GM21423 (cell line): ENCODE measurements around the gene GPR31.
"Not testable (repeated sequence)": the region's sequence is repeated elsewhere in the genome, so short reads cannot be mapped to it uniquely, and the experiment has no call there.

Experiments used
- ATAC-seq: cut with Tn5 transposase; IDR thresholded peaks from one replicate; pipeline ENCODE4 v1.9.1; 2021; ENCODE audit warnings: mild to moderate bottlenecking, moderate library complexity; ENCODE audit not compliant: unreplicated experiment

Gene GPR31, protein sequence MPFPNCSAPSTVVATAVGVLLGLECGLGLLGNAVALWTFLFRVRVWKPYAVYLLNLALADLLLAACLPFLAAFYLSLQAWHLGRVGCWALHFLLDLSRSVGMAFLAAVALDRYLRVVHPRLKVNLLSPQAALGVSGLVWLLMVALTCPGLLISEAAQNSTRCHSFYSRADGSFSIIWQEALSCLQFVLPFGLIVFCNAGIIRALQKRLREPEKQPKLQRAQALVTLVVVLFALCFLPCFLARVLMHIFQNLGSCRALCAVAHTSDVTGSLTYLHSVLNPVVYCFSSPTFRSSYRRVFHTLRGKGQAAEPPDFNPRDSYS

DNA sequence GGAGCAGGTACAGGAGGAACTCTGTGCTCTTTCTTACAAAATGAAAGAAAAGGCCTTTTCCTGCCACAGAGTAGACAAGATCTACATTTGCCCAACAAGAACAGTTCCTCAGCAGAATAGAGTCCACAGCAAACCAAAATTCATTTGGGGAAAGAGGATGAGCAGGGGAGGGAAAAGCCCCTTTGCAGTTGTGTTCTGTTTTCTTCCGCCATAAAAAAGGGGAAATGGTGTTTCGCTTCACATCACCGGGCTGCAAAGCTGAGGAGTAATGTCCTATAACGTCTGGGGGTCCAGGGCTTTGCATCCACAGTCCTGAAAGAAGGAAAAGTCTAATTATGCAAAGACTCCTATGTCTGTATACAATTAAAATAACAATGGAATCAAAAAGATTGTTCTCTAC lies at the start of gene GPR31:
Gene GPR31, minus strand, starts transcription at position 118 of the 400 bp plus-strand sequence. CDS start 149 bp downstream, outside the sequence.
- ATAC-seq: no peak

DNA sequence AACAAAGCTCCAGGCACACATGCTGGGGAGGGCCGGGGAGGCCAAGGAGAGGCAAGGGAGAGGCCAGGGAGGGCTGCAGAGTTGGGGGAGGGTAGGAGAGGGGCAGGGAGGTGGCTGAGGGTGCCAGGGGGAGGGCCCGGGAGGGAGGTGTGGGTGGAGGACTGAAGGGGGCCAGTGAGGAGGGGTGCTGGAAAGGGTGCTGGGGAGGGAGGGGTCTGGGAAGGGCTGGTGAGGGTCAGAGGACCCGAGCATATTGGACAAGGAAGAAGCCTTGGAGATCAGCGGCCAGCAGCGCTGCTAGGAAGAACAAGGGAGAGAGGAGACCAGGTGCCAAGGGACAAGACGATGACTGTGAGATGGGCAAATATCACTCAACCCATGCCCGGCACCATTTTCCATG lies 49.7 kb upstream of the GPR31 start:
- ATAC-seq: no peak

DNA sequence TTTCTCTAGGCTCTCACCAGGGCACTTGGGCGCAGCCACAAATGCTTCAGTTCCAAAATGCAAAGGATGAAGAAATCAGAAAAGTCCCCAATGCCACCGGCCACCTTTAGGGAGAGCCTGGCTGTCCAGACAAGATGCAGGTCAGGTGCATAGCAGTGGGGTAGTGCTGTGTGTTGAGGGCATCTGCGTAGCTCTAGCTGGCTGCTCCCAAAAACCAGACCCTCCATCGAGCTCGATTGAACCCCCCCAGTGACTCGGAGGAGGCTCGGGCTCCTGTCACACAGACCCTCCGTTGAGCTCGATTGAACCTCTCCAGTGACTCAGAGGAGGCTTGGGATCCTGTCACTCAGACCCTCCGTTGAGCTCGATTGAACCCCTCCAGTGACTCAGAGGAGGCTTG lies 47.5 kb upstream of the GPR31 start:
- not testable (repeated sequence) for ATAC-seq

DNA sequence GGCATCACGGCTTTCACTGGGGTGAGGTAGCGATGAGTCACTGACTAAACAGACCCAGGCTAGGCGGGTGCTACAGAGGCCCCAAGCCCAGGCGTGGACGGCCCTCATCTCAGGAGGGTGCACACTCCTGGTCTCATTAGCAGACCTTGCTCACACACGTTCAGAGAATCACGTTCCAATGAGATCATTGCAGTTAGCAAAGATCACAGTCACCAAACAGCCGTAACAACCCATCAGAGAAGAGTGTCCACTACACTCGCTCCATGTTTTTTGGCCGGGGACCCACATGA lies 46.2 kb upstream of the GPR31 start:
- not testable (repeated sequence) for ATAC-seq

DNA sequence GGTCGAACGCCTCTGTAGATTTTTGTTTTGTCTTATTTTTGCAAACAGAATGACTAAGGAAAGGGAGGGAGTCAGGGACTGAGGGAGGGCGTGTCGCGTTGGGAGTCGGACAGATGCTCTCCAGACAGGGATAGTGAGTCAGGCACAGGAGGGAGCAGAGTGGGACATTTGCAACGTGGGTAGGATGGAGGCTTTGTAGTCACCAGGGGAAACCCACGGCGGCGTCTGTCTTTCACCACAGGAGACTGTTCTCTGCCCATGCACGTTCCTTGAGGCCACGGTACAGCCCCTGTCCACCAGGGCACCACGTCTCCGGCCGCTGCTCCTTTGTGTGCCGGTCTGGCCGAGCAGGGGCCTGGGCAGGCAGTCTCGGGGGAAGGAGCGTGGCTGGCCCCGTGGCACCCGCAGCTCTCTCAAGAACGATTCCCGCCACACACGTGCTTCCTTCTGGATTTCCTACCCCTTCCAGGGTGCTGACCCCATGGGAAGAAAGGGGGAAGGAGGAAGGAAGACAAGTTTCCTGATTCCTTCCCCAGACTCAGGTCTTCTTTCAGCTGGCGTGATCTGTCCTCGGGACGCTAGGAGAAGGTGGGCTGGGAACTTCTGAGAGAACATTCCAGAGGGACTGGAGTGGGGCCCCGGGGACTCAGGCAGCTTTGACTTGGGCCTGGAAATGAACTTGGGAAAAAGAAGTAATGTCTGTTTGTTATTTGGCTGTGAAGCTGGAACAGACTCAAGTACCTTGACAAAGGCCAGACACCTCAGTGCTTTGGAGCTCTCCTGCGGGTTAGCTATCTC lies 45.7 kb upstream of the GPR31 start:
- ATAC-seq: not testable (repeated sequence)

DNA sequence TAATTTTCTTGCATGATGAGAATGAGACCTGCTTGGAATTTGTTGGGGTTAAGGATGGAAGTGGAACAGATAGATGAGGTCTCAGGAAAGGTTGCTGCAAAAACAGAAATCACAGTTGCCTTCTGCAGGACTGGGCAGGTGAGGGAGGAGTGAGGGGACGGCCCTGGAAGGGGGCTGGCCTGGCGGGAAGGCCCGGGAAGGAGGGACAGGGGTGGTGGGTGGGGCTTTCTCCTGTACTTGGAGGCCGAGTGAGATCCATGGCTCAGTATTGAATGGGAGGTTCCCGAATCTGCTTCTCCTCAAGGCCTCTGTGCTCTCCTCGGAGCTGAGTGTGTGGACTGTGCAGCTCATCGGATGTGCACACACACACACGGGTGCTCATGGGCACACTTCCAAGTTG lies 44.8 kb upstream of the GPR31 start:
- ATAC-seq: not testable (repeated sequence)

DNA sequence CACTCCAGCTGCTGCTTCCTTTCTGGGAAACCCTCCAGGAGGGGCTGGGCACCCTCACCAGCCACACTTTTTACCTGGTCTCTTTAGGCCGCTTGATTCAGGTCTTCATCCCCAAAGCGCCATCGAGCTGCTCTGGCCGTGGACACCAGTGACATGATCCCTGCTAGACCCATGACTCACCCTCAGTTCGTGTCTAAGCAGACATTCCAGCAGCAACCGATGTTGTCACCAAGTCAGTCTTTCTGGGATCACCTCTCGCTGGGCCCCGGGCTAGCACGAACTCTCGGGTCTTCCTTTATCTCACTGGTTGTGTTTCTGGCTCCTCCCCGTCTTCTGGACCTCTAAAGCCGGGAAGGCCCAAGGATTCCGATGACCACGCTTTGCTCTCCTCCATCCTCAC lies 43.0 kb upstream of the GPR31 start:
- ATAC-seq: no peak

DNA sequence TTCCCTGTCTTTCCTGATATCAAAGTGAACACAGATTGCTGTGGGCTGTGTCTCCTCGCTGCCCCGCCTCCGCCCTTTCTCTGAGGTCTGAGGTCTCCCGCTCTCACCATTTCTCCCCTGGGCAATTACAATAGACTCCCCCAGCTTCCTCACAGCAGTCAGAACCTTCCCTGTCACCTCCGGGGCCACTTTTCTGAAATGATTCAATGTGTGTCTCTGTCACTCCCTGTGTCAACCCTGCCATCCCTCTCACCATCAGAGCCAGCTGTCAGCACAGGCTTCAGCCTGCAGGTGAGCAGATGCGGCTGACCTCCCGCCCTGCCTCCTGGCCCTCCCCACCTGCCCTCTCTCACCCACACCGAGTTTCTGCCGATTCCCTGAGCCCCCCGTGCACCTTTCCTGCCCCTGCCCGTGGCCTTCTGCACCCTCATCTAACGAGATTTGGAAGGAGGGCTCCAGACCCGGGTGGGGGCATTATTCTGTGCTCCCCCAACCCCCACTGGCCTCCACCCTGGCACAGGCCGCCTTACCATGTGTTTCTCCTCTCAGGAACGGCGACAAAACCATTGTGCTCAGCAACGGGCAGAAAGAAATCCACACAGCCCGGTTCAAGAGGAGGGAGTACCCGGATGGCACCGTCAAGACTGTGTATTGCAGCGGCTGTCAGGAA lies 38.3 kb upstream of the GPR31 start:
- ATAC-seq: not testable (repeated sequence)

DNA sequence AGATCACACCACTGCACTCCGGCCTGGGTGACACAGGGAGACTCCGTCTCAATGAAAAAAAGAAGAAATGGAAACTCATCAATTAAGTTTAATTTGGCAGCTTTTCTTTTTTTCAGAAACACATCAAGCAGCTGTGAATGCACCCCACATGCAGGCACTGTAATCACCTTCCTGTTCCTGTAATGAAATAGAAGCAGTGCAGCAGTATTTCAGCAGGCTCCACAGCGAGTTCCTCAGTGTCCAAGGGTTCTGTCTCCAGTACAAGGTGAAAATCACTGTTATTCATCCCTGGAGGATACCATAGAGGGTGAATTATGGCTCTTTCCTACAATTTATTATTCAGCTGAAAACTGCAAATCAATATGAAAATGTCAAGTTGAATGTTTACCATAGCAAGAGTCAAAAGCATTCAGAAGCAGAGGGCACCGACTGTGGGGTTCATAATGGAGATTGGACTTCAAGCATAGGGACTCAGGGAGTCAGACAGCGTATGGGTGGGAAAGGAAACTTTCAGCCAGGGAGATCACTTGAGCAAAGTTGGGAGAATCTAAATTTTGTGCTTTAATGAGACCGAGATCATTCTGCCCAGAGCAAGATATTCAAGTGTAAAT lies 35.8 kb upstream of the GPR31 start:
- not testable (repeated sequence) for ATAC-seq

DNA sequence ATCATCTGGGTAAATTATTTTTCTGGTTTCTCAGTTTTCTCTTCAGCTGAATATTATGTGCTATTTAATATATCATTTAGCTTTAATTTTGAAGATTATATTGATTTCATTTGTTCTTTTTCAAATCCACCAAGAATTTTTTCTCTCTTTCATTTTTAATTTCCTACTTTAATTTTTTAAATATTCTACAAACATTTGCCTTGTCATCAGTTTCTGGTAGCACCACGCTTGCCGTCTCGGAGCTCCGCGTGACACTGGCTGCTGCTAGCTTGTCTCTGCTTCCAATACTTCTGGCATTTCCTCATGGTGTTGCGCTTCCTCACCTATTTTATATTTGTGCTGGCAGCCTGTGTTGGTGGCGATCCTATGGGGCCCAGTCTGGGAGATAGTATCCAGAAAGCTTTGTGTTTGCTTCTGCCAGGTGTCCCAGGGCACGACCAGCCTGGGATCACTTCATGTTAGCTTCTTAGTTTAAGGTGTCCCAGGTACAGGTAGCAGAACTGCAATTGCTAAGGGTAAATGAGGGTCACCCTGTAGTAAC lies 33.3 kb upstream of the GPR31 start:
- not testable (repeated sequence) for ATAC-seq

DNA sequence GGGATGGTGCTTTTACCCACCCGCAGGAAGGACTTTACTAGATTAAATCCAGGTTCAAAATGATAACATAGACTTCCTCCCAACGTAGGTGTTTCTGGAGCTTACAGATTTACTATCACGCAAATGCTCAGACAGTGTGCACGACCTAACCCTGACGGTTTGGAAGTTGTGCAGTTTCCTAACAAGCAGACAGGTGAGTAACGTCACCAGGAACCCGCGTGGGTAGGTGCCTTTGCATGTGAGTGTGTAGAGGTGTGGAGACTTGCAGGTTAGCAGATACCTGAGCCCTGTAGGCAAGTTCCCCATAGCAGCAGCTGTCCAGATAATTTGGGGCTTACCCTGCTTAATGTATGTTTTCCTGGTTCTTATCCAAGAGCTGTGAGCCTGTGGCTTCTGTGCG lies 29.5 kb upstream of the GPR31 start:
- not testable (repeated sequence) for ATAC-seq

DNA sequence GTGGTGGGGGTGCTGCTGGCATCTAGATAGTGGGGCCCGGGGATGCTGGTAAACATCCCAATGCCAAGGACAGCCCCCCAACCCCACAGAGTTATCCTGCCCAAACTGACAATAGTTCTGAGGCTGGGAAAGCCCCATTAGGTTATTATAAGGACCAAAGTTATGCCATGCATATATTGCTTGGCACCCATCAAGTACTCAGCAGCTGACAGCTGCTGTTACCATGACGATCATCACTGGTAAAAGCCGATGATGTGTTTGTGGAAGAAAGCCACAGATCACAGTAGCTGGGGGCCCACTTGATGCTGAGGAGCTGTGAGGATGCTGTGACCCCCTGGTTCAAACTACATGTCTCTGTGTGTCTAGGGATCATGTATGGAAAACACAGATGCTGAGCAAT lies 27.3 kb upstream of the GPR31 start:
- ATAC-seq: not testable (repeated sequence)

DNA sequence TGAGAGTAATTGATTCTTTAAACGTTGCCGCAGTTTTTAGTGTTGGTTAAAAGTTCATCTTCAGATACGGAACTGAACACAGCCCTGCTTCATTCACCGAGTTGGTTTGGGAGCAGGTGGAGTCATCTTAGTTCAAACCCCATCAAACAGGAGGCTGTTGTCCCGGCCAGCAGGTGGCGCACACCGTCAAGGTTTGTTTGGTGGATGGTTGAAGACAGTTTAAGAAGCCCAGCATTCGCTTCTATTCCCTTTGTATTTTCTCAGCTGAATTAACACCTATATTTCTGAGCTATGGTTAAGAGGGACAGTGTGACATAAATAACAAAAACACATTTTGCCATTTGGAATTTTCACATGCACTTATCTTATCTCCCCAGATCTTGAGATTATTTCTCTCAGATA lies 25.1 kb upstream of the GPR31 start:
- ATAC-seq: not testable (repeated sequence)

DNA sequence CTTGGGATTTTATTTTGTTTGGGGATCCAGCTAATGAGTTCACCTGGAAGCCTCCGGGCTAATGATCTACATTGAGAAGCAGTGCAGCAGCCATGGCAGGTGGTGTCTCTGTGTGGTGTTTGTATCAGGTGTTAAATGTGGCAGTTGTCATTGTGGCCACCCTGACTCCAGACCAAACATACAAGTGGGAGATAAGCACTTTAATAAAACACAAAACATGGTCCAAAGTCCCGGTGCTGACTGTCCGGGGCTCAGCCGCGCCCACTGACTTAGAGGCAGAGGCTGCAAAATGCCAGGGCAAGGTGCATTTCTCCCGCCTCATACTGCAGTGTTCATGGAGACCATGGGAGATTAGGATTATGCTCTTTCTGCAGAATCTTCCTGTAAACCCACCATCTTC lies 23.6 kb upstream of the GPR31 start:
- ATAC-seq: not testable (repeated sequence)

DNA sequence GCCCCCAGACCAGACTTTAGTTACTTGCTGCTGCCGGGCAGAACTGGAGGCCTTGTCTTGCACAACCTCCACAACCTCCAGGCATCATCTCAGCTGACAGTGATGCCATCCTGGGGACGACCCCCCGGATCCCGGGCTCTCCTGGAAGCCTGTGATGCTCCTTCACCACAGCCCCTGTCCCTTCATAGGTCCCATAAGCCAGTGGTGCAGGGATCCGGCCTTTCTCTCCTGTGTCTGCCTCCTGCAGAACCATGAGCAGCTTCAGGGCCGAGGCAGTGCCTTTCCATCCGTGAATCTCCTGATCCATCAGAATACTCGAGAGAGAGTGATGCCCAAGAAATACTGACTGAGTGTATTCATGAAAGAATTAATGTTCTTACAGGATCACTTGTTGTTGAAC lies 22.3 kb upstream of the GPR31 start:
- ATAC-seq: not testable (repeated sequence)

DNA sequence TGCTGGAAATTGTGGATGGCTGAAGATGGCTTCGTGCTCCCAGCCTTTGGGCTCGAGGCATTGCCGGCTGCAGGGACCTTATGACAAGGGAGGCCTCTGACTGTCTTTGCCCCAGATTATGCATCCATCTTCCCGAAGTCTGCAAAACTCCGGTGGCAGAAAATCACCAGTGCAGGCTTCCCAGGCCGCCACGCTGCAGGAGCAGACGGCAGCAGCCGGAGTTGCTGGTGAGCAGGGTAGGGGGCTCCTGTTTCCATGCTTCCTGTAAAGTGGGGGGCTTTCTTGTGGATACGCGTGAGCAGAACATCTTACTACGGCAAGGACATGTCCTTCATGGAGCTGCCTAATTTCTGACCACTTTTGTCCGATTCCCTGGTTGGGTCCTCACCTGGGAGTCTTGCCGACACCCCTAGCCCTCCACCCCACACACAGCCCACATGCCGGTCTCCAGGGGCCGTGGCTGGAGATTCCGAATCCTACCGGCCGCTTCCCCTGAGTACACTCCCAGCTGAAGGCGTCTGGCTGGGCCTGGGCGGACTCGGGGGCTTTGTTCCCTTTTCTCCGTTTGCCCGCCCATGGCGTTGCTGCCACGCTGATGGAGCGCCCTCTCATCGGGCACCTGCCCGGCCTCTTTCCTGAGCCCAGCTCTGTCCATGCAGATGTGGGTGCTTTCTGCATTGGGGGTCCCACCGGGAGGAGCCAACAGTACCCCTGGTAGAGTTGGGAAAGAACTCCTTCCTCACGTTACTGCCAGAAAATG lies 21.3 kb upstream of the GPR31 start:
- ATAC-seq: not testable (repeated sequence)

DNA sequence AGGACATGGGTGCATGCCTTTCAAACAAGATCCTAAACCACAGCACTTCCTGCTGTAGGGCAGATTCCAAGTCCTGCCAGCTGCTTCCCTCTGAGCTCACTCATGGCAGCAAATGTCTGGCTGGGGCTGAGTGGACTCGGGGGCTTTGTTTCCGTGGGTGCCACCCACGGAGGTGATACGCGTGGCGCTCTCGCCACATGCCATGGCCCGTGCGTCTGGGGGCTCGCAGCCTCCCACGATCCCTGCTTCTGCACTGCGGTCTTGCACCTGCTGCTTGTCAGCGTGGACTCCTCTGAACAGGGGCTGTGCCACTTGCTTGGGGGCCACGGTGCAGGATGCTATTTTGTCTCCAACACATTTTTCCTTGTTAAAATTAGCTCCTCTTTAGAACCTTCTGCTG lies 19.5 kb upstream of the GPR31 start:
- not testable (repeated sequence) for ATAC-seq

DNA sequence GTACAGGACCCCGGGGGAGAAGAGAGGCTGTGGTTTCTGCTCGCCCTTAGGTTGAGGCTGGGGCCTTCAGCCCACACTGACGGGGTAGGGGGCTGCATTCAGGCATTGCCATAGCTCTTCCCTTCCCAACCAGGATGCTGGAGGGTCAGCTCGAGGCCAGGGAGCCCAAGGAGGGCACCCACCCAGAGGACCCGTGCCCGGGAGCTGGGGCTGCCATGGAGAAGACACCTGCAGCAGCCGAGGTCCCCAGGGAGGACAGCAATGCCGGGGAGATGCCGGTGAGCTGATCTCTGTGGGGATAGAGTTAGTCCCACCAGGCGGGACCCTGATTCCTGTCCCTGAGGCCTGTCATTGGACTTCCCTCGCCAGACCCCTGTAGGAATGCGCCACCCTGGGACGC lies 14.2 kb upstream of the GPR31 start:
- ATAC-seq: not testable (repeated sequence)

DNA sequence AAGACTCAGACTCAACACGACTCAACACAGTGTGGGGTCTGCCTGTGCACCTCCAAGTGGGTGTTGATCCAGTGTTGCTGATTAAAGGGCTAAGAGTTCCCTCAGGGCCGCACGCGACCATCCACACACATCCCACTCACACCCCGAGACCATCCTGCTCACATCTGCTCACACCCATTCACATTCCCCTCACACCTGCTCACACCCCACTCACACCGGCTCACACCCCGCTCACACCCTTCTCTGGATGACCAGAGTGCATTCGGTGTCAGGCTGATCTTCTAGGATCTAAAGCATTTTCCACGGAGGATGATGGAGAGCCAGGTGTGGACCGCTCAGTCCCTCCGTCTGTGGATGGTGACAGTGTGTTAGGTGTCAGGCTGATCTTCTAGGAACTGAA lies 13.5 kb upstream of the GPR31 start:
- ATAC-seq: not testable (repeated sequence)

DNA sequence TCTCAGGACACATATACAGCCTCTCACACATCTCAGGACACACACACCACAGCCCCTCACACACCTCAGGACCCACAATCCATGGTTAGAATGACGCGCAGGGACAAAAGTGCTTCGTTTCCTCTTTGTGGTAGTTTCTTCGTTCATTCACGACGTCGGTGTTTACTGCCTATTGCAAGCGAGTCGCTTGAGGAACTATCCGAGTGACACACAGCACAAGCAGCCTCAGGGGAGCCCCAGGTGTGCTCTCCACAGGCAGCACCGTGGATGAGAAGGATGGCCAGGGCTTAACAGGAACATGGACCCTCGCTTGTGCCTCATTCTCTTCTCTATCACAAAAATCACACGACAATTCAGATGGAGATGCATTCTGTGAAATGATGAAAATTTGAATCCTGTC lies 12.1 kb upstream of the GPR31 start:
- ATAC-seq: not testable (repeated sequence)
